ENCODE results near the gene GLIS2.

Gene GLIS2

DNA sequence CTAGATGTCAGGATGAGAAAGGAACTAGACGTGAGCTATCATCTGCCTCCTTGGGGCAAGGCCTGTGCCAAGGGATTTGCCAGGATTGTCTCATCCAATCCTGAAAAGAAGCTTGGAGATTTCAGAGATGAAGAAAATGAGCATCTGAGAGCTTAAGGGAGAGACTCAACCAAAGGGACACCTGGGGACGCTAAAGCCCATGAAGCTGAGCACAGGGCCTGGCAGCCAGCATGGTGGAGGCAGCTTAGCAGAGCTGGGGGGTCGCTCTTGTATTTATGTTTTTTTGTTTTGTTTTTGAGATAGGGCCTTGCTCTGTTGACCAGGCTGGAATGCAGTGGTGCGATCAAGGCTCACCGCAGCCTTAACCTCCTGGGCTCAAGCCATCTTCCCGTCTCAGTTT is 18.4 kb upstream of the GLIS2 start:
- peak; percentile 36 for DNase-seq (ENCODE audit: low spot score)

DNA sequence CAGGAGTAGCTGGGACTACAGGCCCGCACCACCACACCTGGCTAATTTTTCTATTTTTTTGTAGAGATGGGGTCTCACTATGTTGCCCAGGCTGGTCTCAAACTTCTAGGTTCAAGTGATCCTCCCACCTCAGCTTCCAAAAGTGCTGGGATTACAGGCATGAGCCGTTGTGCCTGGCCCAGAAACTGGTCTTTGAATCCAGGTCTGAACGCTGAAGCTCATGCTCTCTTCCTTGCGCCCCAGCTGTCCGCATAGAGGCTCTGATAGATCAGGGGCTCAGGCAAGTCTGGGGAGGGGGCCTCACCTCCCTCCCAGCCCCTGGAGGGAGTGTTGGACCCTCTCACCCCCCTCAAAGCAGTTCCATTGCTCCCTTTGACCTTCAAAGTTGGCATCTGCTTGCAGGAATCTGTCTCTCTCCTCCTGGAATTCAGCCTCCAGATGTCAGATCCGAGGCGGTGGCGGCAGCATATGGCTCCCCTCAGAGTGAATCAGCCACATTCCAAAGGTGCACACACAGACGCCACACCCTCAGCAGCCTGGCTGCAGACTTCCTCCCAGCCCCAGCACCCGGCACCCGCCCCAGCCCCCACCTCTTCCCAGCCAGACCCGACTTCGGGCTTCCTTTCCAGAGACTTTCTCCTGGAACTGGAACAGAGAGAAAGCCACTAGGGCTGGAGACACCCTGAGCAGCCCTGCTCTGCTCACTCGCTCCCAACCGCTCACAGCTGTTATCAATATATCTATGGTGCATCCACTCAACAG is 16.9 kb upstream of the GLIS2 start:
- peak; percentile 80 for DNase-seq (ENCODE audit: low spot score)

DNA sequence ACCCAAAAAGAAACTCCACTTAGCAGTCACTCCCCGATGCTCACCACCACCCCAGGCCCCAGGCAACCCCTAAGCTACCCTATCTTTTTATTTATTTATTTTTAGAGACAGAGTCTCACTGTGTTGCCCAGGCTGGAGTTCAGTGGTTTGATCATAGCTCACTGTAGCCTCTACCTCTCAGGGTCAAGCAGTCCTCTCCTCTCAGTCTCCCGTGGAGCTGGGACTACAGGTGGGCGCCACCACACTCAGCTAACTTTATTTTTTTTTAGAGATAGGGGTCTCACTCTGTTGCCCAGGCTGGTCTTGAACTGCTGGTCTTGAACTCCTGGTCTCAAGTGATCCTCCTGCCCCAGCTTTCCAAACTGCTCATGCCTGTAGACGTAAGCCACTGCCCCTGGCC is 14.7 kb upstream of the GLIS2 start:
- no peak for DNase-seq (ENCODE audit: low spot score)

DNA sequence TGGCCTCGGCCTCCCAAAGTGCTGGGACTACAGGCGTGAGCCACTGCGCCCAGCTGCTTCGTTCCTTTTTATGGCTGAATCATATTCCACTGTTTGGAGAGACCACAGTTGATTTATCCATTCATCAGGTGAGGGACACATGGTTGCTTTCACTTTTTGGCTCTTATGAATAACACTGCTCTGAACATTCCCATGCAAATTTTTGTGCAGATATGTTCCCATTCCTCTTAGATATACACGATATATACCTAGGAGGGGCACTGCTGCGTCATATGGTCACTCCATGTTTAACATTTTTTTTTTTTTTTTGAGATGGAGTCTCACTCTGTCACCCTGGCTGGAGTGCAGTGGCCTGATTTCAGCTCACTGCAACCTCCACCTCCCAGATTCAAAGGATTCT is 13.9 kb upstream of the GLIS2 start:
- DNase-seq (ENCODE audit: low spot score): no peak

DNA sequence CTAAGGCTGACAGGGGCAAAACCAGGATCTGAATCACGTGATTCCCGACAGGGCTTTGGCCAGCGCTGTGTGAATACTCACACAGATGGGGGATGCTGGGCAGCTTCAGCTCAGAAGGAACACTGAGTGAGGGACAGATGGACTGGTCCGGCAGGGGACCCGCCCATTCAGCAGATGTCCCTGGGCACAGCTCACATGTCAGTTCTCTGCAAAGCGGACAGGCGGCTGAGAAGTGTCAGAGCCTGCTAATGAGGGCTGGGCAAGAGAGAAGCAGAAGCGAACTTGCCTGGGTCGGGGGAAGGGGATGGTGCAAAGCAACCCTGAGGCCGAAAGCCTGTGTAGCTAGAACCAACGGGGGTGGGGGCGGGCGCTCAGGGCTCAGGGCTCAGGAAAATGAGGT is 11.9 kb upstream of the GLIS2 start:
- peak; percentile 25 for DNase-seq (ENCODE audit: low spot score)

DNA sequence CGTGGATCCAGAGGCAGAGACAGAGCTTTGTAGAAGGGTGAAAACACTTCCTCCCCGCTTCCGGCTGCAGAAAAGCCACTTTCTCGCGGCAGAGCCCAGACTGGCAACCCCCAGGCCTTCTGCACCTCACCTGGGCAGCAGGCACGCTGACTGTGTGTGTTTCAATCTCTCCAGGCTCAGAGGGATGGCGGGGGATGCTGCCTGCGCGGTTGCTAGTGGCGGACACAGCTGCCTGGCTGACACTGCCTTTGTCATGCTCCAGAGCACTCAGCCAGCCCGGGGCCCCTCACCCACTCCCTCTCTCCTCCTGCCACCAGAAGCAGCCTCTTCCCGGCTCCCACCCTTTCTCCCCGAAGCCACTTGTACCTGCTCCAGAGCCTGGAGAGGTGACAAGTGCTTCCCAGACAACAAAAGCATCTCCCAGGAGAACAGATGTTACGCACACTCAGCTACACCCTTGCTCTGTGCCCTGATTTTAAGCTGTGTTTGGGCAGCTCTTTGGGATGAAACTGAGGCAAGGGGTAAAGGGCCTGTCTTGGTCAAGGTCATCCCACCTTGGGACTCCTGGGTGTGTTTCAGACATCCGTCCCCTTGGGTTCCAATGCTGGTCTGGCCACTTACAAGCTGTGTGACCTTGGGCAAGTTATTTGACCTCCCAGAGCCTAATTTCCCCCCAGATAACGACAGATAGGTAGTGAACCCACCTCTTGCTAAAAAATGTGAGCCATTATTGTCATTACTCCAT is 9.2 kb upstream of the GLIS2 start:
- no peak for DNase-seq (ENCODE audit: low spot score)

DNA sequence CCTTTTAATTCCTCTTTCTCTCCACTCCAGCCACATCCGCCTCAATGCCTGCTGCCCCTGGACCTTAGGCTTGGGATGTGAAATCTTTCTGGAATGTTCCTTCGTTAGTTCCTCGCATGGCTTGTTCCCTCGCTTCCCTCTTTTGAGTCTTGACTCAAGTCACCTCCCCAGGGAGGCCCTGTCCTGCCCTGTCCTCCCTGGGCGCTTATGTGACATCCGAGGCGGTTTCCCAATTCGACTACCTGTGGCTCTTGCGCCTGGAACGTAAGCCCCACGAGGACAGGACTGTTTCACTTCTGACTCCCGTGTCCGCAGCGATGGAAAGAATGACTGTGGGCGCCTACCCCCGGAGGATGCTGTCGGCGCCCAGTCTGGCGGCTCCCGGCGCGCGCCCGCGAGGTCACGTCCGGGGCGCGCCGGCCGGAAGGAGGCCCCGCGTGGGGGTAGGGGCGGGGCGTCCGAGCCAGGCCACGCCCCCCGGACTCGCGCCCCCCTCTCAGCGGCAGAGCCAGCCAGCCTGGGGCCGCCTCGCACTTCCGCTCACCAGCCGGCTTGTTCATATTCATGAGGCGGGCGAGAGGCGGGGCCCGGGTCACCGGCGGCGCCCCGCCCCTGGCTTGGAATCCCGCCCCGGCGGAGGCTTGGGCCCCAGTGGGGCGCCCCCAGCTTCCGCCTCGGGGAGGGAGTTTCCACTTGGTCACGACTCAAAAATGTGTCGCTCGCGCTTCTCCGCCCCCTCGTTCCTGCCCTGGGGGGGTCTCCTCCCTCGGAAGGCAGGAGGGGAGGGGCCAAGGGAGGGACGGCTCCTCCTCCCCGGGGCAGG is 8.4 kb upstream of the GLIS2 start:
- no peak for DNase-seq (ENCODE audit: low spot score)

DNA sequence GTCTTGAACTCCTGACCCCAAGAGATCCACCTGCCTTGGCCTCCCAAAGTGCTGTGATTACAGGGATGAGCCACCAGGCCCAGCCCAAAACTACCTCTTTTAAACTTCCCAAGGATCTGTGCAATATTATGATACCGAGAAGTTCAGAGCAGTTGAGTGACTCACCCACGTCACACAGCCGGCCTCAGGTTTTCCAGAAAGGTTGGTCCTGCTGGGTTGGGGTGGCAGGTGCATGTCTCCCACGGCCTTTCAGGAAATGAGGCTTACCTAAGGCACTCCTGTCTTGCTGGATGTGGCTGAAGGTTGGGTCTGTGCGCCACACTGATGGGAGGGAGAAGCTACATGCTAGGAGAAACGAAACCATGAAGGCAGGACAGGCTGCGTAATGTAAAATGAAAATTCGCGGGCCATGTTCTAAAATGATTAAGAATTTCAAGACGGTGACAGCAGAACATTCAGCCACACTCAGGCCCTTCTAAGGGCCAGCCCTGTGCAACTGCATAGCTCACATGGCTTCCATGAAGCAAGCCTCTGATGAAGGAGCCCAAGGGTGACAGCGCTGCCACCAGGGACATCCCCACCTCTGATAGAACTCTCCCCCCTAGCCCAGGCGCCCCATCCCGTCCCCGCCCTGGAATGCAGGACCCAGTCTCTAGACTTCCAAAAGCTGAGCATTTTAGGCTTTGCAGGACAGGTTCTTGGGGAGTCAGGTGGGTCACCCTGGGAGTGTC is 6.6 kb upstream of the GLIS2 start:
- no peak for DNase-seq (ENCODE audit: low spot score)

DNA sequence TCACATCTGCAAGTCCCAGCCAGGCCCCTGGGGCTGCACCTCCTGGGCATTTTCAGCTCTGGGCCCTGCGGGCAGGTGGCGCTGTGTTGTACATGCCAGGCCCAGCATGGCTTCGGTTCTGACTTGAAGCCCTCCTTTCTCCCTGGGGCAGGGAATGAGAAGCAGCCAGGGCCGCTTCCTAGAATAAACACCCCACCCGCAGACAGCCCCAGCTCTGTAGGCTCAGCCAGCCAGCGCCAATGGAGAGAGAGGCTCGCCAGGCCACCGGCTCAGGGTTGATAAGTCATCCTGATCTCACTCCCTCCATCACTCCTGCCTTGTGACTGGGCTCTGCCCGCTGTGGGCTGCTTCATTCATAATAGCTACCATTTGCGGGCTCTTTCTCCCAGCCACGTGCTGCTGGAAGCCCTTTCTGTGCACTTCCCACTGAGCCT is 6.0 kb upstream of the GLIS2 start:
- peak; percentile 66 for DNase-seq (ENCODE audit: low spot score)

DNA sequence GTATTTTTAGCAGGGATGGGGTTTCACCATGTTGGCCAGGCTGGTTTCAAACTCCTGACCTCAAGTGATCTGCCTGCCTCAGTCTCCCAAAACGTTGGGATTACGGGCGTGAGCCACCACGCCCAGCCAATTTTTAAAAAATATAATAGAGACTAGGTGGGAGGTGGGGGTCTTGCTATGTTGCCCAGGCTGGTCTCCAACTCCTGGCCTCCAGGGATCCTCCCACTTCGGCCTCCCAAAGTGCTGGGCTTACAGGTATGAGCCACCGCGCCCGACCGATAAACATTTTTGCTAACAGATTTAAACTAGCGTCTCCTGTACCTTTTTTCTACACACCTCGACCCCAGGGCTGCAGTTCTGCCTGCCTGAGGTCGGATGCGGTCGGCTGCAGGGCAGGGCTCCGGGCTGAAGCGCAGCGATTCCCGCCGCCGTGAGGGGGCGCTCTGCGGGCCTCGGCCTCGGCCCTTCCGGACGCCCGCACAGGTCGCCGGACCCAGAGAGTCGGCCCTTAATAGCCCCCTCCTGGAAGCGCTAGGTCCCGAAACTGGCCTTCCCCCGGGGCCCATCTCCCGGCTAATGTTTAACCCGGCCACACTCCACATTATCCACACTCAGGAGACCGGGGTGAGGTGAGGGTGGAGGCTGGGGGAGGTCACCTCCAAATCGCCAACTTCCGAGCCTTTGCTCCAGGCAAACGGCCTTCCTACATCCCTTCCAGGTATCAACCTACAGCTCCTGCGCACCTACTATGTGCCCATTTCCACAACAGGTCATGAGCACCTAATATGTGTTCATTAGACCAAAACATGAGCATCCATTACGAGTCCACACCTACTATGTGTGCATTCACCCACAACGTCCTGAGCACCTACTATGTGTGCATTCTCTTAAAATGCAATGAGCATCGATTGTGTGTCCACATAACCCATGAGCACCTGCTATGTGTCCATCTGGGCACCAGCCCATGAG is 2.0 kb upstream of the GLIS2 start:
- no peak for DNase-seq (ENCODE audit: low spot score)

DNA sequence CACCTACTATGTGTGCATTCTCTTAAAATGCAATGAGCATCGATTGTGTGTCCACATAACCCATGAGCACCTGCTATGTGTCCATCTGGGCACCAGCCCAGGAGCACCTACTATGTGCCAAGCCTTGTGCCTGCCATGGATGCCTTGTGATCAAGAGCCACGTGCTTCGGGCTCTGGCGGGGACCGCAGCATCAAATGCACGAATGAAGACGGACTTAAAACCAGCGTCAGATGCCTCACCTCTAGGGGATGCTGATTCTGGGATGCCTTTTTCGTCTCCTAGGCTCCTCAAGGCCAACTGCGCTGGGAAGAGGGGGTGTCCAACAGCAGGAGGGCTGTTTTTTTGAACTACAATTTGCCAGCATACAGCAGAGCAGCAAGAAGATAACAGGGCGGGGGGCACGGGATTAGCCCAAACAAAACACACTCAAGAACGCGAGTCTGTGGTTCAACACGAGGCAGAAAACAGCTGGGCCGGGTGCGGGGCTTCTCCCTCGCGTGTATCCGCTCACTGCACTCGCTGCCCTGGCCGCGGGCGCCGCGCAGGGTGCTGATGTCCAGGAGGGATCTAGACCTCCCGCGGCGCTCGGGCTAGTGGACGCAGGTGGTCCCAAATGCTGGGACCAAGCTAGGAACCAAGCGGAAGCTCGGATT is 1.2 kb upstream of the GLIS2 start:
- peak; percentile 61 for DNase-seq (ENCODE audit: low spot score)

DNA sequence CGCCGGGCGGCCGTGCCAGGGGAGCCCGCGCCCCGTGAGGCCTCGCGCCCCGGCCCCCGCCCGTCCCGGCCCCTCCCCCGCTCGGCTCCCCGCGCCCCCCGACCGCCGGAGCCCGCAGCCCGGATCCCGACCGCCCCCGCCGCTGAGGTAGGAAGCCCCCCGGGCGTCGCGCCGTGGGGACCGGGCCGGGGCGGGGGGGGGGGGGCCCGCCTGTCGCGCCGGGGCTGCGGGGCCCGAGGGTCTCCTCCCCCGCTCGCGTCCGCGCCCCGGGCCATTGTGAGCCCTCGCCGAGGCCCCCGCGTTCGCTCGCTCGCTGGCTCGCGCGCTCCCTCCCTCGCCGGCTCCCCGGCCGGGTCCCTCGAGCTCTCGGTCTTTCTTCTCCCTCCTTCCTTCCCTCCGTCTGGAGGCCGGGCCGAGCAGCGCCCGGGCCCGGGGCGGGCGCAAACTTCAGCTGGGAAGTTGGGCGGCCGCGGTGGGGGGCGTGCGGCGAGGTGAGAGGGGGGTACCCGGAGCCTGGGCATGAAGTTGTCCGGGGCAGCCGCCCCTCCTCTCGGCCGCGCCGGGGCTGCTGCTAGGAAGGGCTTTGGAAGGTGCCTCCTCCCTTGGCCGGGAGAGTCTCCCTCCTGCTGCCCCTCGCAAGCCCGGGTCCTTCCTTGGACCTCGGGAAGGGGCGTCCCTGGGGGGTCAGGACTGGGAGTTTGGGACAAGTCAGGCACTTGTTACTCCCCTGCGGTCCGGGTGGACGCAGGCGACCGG is 419 bp downstream of the GLIS2 start:
- peak; percentile 74 for DNase-seq (ENCODE audit: low spot score)

DNA sequence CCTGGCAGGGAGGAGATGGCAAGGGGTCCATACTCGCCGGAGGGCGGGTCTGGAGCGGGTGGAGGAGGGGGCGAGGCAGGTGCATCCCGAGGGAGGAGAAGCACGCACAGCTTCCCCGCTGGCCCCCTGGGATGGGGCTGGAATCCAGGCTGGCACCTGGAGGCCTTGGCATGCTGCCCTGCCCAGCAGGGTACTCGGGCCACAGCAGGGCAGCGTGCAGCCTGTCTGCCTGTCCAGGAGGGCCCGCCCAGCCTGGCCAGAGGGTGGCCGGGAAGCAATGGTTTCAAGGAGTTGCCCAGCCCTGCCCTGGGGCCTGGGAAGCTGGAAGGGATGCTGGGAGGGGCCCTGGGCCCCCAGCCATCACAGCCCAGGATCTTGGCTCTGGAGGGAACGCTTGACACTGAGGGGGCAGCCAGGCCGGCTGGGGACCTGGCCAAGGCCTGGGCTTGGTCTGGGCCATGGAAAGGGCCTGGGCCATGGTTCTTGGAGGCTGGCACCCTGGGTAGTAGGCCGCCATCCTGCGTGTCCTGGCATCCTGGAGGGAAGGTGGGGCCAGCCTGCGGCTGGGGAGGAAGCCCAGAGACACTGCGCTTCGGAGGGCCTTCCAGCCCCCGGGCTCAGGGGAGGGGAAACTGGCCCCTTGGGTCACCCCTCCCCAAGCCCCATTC is 1.1 kb downstream of the GLIS2 start:
- peak; percentile 75 for DNase-seq (ENCODE audit: low spot score)

DNA sequence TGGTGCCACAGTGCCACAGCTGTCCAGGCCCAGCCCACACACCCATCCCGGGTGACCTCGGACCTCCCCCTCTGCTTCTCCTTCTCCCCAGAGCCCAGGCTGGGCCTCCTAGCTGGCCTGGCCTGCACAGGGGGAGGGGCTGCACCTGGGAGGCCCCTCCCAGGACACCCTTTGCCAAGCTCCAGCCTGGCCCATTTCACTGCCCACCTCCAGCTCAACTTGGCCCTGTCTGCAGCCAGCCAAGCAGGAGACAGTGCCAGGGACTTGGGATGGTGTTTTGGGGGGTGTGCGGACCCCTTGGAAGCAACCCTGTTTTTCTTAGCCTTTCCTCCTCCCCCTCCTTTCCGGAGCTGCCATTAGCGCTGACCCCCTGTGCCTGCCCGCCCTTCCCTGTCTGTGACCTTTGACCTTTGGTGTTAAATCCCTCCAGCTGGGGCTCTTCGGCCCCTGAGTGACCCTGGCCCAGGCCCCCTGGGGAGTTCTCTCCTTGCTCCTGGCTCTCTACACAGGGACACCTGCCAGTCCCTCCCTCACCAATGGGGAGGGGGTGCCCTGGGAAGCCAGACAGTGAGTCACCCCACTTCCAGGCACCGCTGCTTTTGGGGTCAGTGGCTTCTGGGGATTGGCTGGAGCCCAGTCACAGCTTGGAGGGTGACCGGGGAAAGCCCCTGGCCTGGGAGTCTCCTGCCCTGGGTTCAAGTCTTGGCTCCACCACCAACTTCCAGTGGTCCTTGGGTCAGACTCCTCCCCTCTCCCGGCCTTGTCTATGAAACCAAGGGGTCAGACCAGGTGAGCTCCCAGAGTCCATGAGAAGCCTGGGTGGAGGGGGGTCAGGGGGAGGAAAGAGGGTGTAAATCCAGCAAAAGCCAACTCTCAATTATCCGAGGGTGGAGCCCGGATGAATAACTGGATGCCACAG is 1.9 kb downstream of the GLIS2 start:
- no peak for DNase-seq (ENCODE audit: low spot score)

DNA sequence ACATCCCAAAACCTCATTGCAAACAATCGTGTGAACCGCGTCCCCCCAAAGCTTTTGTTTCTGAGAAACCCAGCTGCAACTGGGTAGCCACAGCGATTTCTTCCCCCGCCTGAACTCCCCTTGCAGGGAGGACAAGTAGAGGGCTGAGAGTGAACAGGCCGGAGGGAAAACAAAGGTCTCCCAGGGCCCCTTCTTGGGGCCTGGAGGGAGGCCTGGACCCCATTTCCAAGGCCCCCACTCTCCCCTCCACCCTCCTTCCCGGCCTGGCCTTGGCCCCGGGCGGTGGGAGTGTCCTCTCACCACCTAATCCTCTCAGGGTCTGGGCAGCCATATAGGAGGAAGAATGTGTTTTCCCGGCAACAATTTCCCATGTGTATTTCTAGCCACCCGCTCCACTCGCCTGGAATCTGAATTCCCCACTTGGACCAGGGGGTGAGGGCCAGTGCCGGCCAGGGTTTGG is 2.6 kb downstream of the GLIS2 start:
- no peak for DNase-seq (ENCODE audit: low spot score)

DNA sequence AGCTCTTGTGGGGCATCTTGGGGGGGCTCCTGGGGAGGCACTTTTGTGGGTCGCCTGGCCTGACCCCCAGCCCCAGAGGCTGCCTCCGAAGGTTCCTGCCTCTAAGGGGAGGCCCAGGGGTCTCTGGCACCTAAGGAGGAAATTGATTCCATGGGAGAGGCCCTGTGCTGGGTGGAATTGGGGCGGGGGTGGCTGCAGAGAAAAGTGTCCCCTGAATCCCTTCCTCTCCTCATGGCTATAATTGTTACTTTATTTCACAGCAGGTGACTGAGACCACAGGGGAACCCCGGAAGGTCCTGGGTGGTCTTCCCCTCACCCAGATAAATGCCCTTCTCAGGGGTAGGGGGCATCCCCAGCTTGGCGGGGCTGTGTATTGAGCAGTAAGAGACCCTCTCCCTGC is 3.1 kb downstream of the GLIS2 start:
- DNase-seq (ENCODE audit: low spot score): no peak

DNA sequence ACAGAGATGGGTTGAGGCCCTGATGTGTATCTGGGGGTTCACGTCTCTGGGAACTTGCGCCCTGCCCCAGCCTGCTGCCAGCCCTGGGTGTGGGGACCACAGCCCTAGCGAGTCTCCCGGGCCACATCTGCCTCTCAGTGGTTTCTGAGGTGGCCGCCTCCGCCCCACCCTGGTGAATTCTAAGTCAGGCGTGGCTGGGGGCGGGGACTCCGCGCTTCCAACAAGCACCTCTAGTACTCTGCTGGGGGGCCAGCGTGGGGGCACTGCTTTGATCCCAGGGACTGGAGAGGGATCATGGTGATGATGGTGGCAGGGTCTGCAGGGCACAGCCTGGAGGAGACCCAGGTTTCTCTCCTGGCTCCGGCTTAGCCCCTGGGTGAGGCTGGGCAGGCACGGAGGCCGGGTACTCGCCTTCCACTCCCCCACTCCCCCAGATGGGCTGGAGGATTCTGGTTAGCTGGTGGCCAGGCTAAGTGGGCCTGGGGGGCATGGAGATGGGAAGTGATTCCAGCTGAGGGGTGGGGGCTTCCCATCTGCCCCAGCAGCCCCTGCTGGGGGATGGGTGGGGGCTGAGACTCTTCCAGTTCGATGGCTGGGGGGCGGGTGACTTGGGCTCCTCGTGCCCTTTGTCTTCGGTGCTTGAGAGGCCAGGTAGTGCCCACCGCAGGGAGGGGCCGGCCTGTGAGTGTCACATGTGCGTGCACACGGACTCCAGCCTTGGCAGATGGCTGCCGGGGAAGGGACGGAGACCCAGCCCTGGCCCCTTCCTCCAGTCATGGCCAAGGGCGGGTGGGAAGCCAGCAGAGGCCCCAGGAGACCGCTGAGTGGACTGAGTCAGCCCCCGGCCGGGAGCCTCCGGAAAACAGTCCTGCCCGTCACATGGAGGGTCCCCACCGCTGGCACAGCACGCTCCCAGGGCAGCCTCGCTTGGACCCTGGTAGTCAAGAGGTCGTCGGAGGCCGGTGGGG is 3.9 kb downstream of the GLIS2 start:
- DNase-seq (ENCODE audit: low spot score): no peak

Measured in D341Med (cell line).